Measurements from ENCODE around the gene COL11A2. TPM values are rescaled to one million over a fixed set of nuclear protein-coding genes. Genes with fewer than 3 reads are reported as not detected.

Gene COL11A2
- total and polyA plus RNA-seq, 4 experiments from 2014 or later: 0.40 to 1.6 (median 0.87) TPM

DNA sequence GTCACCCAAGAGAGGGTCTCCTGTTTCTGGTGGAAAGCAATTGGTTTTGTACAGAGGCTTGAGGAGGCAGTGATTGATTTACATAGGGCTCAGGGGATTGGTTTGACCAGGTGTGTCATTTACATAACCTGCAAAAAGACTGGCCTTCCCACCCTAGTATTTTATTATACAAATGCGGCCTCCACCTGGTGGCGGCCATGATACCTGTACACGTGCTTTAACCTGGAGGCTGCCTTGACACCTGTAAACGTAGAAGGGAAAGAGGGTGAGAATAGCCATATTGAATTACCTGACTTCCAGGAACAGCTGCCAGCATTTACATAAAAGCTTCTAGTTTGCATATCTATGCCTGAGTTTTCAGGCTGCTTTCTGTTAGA is 67.8 kb downstream of the COL11A2 start:
- Histone ChIP-seq H3K36me3 (ENCODE audit: insufficient read depth, low read length) (no peaks in the 10 kb centered on the region), H3K4me3 (ENCODE audit: low read length in 2 of 2) (no peak overlapping the region), H3K27ac (ENCODE audit: low read depth, low read length) (no peak overlapping the region), H3K4me1 (ENCODE audit: insufficient read depth, low read length) (no peaks in the 10 kb centered on the region), H3K27me3 (ENCODE audit: insufficient read depth, low read length) (no peaks in the 10 kb centered on the region), H3K9me3 (ENCODE audit: control insufficient read depth in 1 of 2, low read length in 2 of 2) (peaks cover 7 to 8% of the 10 kb centered on the region in 2 donors)
- intact Hi-C loops (cut with micrococcal nuclease): no loop called here
- H3K27ac Mint-ChIP-seq: no peak overlapping the region
- peaks cover 0 to 6% of the 10 kb centered on the region in 2 donors for H3K36me3 Mint-ChIP-seq
- CTCF ChIA-PET (ENCODE audit: partially characterized antibody): interaction anchor here (0.9 to 2.8 kb wide), 4 partner anchors 10 to 124 kb away, joined by 4 to 6 read pairs (median 4); no protein-coding TSS in a partner anchor
- no peaks in the 10 kb centered on the region for H3K4me1 Mint-ChIP-seq
- peaks cover 2 to 17% (median 13%) of the 10 kb centered on the region in 8 donors for H3K9me3 Mint-ChIP-seq
- POLR2A ChIA-PET (ENCODE audit: partially characterized antibody): no interaction called here
- DNase-seq: no peak
- H3K27me3 Mint-ChIP-seq: peaks cover 22 to 28% of the 10 kb centered on the region in 2 donors
- H3K4me3 Mint-ChIP-seq: no peak overlapping the region

DNA sequence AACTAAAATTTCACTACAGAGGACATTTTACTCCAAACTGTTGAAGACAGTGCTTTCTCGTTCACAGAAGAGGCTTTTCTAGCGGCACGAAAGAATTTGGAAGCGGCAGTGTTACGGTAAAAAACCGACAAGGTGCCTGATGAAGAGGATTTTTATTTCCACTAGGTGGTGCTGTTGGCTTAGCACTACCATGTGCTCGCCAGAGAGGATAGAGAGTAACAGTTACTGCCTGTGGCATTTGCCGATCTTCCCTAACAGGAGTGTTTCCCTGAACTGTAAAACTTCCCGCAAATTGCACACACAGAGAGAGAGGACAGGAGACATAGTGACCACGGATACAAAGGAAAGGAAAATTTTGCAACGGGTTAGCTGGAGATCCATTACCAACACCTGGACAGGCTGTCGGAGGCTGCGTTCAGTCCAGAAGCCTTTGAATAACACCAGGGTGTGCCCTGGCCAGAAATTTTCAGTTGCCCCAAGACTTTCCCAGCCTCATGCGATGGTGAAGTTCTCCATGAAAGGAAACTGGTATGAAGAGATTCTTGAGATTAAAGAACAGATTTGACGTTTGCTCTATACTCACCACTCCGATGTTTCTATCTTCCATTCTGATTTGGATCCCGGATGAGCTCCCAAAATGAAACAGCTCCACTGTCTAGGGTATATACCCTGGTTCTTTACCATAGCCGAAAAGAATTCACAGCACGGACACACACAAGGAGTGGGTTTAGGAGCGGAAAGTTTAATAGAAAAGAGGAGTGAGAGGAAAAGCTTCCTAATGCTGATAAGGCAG is 68.3 kb downstream of the COL11A2 start:
- Mint-ChIP-seq H3K36me3 (peaks cover 0 to 6% of the 10 kb centered on the region in 2 donors), H3K27me3 (peaks cover 23 to 28% of the 10 kb centered on the region in 2 donors), H3K4me3 (no peak overlapping the region), H3K9me3 (peaks cover 2 to 17% (median 13%) of the 10 kb centered on the region in 8 donors), H3K27ac (no peak overlapping the region), H3K4me1 (no peaks in the 10 kb centered on the region)
- no peaks in the 10 kb centered on the region for H3K36me3 ChIP-seq (ENCODE audit: insufficient read depth, low read length)
- H3K9me3 ChIP-seq (ENCODE audit: control insufficient read depth in 1 of 2, low read length in 2 of 2): peaks cover 7 to 8% of the 10 kb centered on the region in 2 donors
- H3K27ac ChIP-seq (ENCODE audit: low read depth, low read length): no peak overlapping the region
- POLR2A ChIA-PET (ENCODE audit: partially characterized antibody): no interaction called here
- intact Hi-C loops (cut with micrococcal nuclease): no loop called here
- H3K4me1 ChIP-seq (ENCODE audit: insufficient read depth, low read length): no peaks in the 10 kb centered on the region
- H3K4me3 ChIP-seq (ENCODE audit: low read length in 2 of 2): no peak overlapping the region
- CTCF ChIA-PET (ENCODE audit: partially characterized antibody): interaction anchor here (0.9 to 2.8 kb wide), 4 partner anchors 10 to 125 kb away, joined by 4 to 6 read pairs (median 4); no protein-coding TSS in a partner anchor
- DNase-seq: peak in 1 of 5 donors; percentile 30
- H3K27me3 ChIP-seq (ENCODE audit: insufficient read depth, low read length): no peaks in the 10 kb centered on the region

DNA sequence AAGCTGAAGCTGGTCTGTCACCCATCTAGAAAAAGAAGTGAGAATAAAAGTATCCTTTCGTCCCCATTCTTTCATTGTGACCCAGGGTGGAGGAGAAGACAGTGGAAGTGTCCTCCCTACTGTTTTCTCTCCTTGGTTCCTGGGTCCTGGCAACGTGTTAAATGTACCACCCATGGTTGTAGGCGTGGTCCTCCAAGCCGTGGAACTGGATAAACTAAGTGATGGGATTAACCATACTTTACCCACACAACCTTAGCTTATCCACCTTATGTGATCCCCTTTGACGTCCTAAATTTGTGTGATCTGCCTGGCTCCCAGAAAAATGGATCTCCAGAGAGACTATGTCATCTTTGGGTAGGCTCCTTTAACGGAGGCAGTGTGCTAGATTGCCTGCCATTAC is 69.1 kb downstream of the COL11A2 start:
- Mint-ChIP-seq H3K27me3 (peaks cover 22 to 27% of the 10 kb centered on the region in 2 donors), H3K27ac (no peak overlapping the region), H3K4me3 (no peak overlapping the region), H3K9me3 (peaks cover 2 to 17% (median 13%) of the 10 kb centered on the region in 8 donors), H3K4me1 (no peaks in the 10 kb centered on the region), H3K36me3 (peaks cover 0 to 6% of the 10 kb centered on the region in 2 donors)
- H3K4me1 ChIP-seq (ENCODE audit: insufficient read depth, low read length): no peaks in the 10 kb centered on the region
- ChIA-PET POLR2A (ENCODE audit: partially characterized antibody) (no interaction called here), CTCF (ENCODE audit: partially characterized antibody) (interaction anchor here (0.9 kb wide), 1 partner anchor 125 kb away, joined by 3 read pairs; no protein-coding TSS in a partner anchor)
- intact Hi-C loops (cut with micrococcal nuclease): no loop called here
- H3K36me3 ChIP-seq (ENCODE audit: insufficient read depth, low read length): no peaks in the 10 kb centered on the region
- H3K27ac ChIP-seq (ENCODE audit: low read depth, low read length): no peak overlapping the region
- no peak overlapping the region for H3K4me3 ChIP-seq (ENCODE audit: low read length in 2 of 2)
- peaks cover 7 to 8% of the 10 kb centered on the region in 2 donors for H3K9me3 ChIP-seq (ENCODE audit: control insufficient read depth in 1 of 2, low read length in 2 of 2)
- no peaks in the 10 kb centered on the region for H3K27me3 ChIP-seq (ENCODE audit: insufficient read depth, low read length)
- no peak for DNase-seq

DNA sequence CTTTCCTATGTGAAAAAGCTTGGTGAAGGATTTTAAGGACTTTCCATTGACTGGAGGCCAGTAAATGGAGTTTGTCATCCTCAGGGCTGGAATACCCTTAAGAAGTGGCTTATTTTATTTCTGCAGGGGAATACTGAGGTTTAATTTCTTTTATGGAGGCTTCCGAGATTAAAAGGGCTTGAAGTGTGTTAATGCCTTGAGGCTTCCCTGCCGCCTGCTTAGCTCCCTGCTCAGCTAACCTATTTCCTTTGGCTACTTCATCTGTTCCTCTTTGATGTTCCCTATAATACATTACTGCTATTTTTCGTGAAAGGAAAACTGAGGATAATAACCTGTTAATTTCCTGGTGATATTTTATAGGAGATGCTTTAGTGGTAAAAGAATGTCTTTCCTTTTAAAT is 72.3 kb downstream of the COL11A2 start:
- Mint-ChIP-seq H3K27me3 (peaks cover 41 to 47% of the 10 kb centered on the region in 2 donors), H3K4me1 (peaks cover 0 to 13% (median 5%) of the 10 kb centered on the region in 4 donors), H3K27ac (no peak overlapping the region), H3K4me3 (no peak overlapping the region), H3K36me3 (peaks cover 0 to 6% of the 10 kb centered on the region in 2 donors), H3K9me3 (peaks cover 2 to 15% (median 12%) of the 10 kb centered on the region in 8 donors)
- Histone ChIP-seq H3K36me3 (ENCODE audit: insufficient read depth, low read length) (no peaks in the 10 kb centered on the region), H3K4me1 (ENCODE audit: insufficient read depth, low read length) (no peaks in the 10 kb centered on the region), H3K27ac (ENCODE audit: low read depth, low read length) (no peak overlapping the region), H3K4me3 (ENCODE audit: low read length in 2 of 2) (no peak overlapping the region), H3K9me3 (ENCODE audit: control insufficient read depth in 1 of 2, low read length in 2 of 2) (peaks cover 7 to 8% of the 10 kb centered on the region in 2 donors), H3K27me3 (ENCODE audit: insufficient read depth, low read length) (peaks cover 13% of the 10 kb centered on the region)
- intact Hi-C loops (cut with micrococcal nuclease): no loop called here
- ChIA-PET CTCF (ENCODE audit: partially characterized antibody) (interaction anchor here (0.9 to 4.7 kb wide), 7 partner anchors 10 to 465 kb away, joined by 3 to 40 read pairs (median 4); no protein-coding TSS in a partner anchor), POLR2A (ENCODE audit: partially characterized antibody) (interaction anchor here (0.6 to 2.3 kb wide), 2 partner anchors 129 to 224 kb away, joined by 3 to 7 read pairs; no protein-coding TSS in a partner anchor)
- no peak for DNase-seq

DNA sequence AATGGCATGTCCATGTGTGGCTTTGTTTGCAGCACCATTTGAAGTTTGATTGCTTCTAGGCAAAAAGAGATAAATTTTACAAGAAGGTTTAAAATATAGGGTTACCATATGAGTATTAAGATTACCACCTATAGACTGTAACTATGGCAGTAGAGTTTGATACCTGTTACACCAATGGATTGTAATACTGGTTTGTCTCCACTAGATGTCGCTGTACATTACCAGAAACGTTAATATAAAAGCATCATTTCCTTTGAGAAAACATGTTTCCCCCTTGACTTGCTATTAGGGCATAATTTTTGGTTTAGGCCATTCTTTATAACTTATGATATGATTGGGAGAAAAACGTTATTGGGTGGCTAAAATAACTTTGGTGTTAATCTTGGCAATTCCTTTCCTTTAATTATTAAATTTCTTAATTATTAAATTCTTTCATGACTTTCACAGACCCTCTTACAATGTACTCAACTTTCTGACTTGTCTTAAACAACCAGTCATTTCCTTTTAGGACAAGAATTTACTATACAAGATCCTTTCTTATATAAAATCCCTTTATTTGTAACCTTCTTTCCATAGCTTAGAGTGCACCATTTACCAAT is 73.6 kb downstream of the COL11A2 start:
- H3K27me3 ChIP-seq (ENCODE audit: insufficient read depth, low read length): peaks cover 13% of the 10 kb centered on the region
- ChIA-PET CTCF (ENCODE audit: partially characterized antibody) (interaction anchor here (0.6 to 4.7 kb wide), 7 partner anchors 12 to 431 kb away, joined by 3 to 40 read pairs (median 3); no protein-coding TSS in a partner anchor), POLR2A (ENCODE audit: partially characterized antibody) (interaction anchor here (2.0 to 2.3 kb wide), 2 partner anchors 130 kb away, joined by 6 to 7 read pairs; no protein-coding TSS in a partner anchor)
- Mint-ChIP-seq H3K4me3 (no peak overlapping the region), H3K27me3 (peaks cover 42 to 50% of the 10 kb centered on the region in 2 donors), H3K9me3 (peaks cover 0 to 5% (median 4%) of the 10 kb centered on the region in 8 donors), H3K27ac (peak overlapping the region in 1 of 7 donors; percentile 26), H3K4me1 (peaks cover 0 to 13% (median 5%) of the 10 kb centered on the region in 4 donors), H3K36me3 (peaks cover 0 to 2% of the 10 kb centered on the region in 2 donors)
- H3K9me3 ChIP-seq (ENCODE audit: control insufficient read depth in 1 of 2, low read length in 2 of 2): peaks cover 0 to under 1% of the 10 kb centered on the region in 2 donors
- intact Hi-C loops (cut with micrococcal nuclease): loop anchor here (1.0 to 2.0 kb wide), 2 partner anchors 82 to 130 kb away; partner anchors contain the start of genes RXRB and SLC39A7
- DNase-seq: peak in 4 of 5 donors; percentile 65 to 72 (median 69)
- no peak overlapping the region for H3K27ac ChIP-seq (ENCODE audit: low read depth, low read length)
- H3K4me3 ChIP-seq (ENCODE audit: low read length in 2 of 2): no peak overlapping the region
- no peaks in the 10 kb centered on the region for H3K4me1 ChIP-seq (ENCODE audit: insufficient read depth, low read length)
- H3K36me3 ChIP-seq (ENCODE audit: insufficient read depth, low read length): no peaks in the 10 kb centered on the region

DNA sequence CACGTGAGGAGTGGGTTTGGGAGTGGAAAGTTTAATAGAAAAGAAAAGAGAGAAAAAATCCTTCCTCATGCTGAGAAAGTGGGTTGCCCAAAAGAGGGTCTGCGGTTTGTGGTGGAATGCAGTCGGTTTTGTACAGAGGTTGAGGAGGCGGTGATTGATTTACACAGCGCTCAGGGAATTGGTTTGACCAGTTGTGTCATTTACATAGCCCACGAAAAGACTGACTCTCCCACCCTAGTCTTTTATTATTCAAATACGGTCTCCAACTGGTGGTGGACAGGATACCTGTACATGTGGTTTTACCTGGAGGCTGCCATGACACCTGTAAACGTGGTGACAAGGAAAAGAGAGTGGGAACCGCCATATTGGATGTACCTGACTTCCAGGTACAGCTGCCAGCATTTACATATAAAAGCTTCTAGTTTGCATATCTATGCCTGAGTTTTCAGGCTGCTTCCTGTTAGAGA is 74.4 kb downstream of the COL11A2 start:
- no peak overlapping the region for H3K4me3 ChIP-seq (ENCODE audit: low read length in 2 of 2)
- DNase-seq: no peak

More for the DNA sequence above, 74.4 kb downstream of the COL11A2 start:
- CTCF ChIA-PET (ENCODE audit: partially characterized antibody): interaction anchor here (0.8 to 4.7 kb wide), 4 partner anchors 11 to 130 kb away, joined by 3 to 40 read pairs (median 21); no protein-coding TSS in a partner anchor
- no peaks in the 10 kb centered on the region for H3K9me3 ChIP-seq (ENCODE audit: control insufficient read depth in 1 of 2, low read length in 2 of 2)
- H3K4me1 Mint-ChIP-seq: peaks cover 0 to 13% (median 5%) of the 10 kb centered on the region in 4 donors
- H3K27me3 Mint-ChIP-seq: peaks cover 45 to 55% of the 10 kb centered on the region in 2 donors
- POLR2A ChIA-PET (ENCODE audit: partially characterized antibody): interaction anchor here (2.0 kb wide), 1 partner anchor 131 kb away, joined by 6 read pairs; no protein-coding TSS in a partner anchor
- intact Hi-C loops (cut with micrococcal nuclease): loop anchor here (1.0 to 2.0 kb wide), 2 partner anchors 83 to 130 kb away; partner anchors contain the start of genes RXRB and SLC39A7
- H3K9me3 Mint-ChIP-seq: no peaks in the 10 kb centered on the region
- no peaks in the 10 kb centered on the region for H3K4me1 ChIP-seq (ENCODE audit: insufficient read depth, low read length)
- no peaks in the 10 kb centered on the region for H3K36me3 ChIP-seq (ENCODE audit: insufficient read depth, low read length)
- peaks cover 13% of the 10 kb centered on the region for H3K27me3 ChIP-seq (ENCODE audit: insufficient read depth, low read length)
- H3K27ac Mint-ChIP-seq: no peak overlapping the region
- H3K36me3 Mint-ChIP-seq: no peaks in the 10 kb centered on the region
- H3K4me3 Mint-ChIP-seq: peak overlapping the region in 1 of 8 donors; percentile 13
- no peak overlapping the region for H3K27ac ChIP-seq (ENCODE audit: low read depth, low read length)
